DMS53 treated with DMSO at 0.1 percent for 48 hours (cell line): ENCODE measurements around the gene PIK3C2A.
"Not testable (repeated sequence)": the region's sequence is repeated elsewhere in the genome, so short reads cannot be mapped to it uniquely, and the experiment has no call there.

ENCODE experiments used
- DNase-seq: peaks from one replicate; lab custom pipeline; 2025; ENCODE audit not compliant: unreplicated experiment; lab: John Stamatoyannopoulos, UW

Gene PIK3C2A, protein sequence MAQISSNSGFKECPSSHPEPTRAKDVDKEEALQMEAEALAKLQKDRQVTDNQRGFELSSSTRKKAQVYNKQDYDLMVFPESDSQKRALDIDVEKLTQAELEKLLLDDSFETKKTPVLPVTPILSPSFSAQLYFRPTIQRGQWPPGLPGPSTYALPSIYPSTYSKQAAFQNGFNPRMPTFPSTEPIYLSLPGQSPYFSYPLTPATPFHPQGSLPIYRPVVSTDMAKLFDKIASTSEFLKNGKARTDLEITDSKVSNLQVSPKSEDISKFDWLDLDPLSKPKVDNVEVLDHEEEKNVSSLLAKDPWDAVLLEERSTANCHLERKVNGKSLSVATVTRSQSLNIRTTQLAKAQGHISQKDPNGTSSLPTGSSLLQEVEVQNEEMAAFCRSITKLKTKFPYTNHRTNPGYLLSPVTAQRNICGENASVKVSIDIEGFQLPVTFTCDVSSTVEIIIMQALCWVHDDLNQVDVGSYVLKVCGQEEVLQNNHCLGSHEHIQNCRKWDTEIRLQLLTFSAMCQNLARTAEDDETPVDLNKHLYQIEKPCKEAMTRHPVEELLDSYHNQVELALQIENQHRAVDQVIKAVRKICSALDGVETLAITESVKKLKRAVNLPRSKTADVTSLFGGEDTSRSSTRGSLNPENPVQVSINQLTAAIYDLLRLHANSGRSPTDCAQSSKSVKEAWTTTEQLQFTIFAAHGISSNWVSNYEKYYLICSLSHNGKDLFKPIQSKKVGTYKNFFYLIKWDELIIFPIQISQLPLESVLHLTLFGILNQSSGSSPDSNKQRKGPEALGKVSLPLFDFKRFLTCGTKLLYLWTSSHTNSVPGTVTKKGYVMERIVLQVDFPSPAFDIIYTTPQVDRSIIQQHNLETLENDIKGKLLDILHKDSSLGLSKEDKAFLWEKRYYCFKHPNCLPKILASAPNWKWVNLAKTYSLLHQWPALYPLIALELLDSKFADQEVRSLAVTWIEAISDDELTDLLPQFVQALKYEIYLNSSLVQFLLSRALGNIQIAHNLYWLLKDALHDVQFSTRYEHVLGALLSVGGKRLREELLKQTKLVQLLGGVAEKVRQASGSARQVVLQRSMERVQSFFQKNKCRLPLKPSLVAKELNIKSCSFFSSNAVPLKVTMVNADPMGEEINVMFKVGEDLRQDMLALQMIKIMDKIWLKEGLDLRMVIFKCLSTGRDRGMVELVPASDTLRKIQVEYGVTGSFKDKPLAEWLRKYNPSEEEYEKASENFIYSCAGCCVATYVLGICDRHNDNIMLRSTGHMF (N-terminal part only)

DNA sequence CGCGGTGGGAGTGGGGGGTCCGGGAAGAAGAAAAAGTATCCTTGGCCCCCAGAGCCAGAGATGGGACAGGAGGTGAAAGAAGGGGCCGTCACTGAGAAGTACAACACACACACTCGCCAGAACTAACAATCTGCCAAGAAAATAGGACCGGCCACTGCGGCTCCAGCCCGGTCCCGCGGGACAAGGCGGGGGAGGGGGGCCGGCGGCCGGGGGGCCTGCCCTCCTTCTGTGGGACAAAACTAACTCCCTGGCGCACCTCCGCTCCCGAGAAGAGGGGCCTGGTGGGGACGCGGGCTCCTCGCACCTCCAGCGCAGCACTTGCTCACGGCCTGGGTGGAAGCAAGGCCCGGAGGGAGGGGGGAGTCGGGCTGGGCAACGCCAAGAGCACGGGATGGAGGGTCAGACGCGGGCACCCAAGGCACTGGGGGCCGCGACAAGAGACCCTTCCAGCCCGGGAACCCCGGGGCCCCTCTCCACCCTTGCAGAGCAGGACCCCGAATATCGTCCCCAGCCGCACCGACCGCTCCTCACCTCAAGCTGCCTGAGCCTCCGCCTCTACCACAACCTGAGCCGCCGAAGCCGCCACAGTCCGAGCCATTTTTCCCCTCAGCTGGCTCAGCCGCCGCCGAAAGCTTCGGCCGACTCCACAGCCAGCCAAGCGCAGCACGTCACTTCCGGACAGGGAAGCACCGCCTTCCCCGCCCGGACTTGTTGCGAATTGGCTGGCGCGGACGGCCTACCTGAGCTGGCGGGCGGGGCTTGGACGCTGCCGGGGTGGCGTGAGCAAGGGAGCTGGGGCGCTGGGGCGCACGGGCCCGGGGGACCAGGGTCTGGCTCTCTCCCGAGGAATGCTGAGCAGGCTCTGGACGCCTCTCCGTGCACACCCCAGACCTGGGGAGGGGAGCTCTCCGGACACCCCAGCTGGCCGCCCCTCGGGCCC lies at the start of gene PIK3C2A:
PIK3C2A (minus strand) TSS at position 670 of the 940 bp plus-strand sequence. CDS start 38,245 bp downstream, outside the sequence.
- DNase-seq, result peak; percentile 93

DNA sequence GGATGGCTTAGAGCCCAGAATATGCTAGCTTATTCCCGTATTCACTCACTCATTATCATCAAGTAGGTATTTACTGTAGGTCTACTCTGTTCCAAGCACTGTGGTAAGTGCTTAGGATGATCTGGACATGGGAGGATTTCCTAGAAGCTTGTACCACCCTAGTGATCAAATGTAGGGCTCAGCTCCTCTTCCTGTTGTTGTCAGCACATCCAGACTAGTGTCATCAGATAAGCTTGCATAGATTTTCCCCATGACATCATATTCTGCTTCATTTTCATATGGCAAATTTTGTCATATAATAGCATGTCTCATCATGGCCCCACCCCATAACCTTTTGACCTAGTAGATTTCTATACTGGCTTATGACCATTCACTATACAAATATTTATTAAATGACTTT lies 49.4 kb upstream of the PIK3C2A start:
- DNase-seq, result no peak

DNA sequence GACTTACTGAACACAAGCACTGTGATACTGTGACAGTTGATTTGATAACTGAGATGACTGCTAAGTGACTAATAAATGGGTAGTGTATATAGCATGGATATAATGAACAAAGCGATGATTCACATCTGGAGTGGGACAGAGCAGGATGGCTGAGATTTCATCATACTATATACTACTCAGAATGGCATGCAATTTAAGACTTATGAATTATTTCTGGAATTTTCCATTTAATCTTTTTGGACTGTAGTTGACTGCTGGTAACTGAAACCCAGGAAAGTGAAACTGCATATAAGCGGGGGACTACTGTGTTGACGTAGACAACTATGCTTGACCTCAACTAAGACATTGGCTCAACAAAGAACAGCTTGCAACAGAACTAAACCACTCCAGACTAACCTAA lies 48.7 kb upstream of the PIK3C2A start:
- DNase-seq, result no peak

DNA sequence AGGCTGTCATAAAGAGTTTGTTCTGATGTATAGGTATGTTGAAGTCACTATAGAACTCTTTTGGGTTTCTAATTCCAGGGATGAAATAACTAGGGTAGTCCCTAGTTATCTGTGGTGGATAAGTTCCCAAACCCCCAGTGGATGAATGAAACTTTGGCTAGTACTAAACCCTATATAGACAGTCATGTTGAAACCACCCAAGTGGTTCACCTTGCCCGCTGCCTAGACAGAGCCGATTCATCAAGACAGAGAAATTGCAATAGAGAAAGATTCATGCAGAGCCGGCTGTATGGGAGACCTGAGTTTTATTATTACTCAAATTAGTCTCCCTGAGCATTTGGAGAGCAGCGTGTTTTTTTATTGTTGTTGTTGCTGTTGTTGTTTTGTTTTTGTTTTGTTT lies 44.9 kb upstream of the PIK3C2A start:
- no peak for DNase-seq

DNA sequence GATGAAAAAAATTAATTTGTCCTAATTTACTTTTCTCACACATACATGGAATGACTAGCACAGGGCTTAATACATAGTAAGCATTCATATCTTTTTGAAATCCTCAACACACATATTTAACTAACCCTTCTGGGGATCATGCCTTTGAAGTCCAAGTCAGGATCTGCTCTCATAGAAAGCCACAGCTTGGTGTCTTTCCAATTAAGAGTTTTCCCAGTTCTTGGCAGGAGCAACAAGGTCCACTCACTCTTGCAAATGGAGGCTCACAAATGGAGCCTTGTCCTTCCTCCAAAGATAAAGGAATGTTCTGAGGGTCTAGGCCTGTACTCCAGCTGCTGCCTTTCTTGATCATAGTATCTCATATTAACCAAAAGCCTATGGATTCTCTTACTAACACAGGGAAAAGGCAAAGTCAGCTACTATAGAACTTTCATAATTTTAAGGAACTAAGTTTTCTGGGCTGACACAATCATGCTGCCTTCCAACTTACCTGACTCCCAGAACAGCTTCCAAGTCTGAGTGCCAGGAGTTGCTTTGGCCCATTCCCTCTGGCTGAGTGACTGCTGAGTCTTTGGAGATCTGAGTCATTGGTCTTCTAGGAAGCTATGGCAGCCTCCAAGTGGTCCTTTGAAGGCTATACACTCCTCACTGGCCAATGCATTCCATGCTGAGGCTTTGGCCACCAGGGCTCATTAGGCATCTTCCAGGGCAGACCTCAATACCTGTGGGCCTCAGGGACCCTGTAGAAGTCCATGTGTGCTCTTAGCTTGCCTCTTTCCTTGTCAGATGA lies 43.0 kb upstream of the PIK3C2A start:
- DNase-seq, result no peak

DNA sequence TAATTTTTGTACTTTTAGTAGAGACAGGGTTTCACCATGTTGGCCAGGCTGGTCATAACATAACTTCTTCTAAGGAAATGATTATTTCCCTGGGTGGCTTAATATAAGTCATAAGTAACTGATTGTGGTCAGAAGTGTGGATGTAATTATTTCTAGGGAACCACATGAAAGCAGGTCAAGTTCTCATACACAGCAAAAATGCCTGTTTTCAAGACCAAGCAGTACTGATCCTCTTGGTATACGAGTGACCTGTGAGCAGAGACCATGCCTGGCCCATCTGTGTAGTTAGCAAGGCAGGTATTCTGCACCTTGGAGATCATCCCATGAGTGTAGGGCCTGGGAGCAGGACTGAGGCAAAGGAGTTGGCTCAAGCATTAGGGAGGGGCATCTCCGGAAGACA lies 36.3 kb upstream of the PIK3C2A start:
- no peak for DNase-seq

DNA sequence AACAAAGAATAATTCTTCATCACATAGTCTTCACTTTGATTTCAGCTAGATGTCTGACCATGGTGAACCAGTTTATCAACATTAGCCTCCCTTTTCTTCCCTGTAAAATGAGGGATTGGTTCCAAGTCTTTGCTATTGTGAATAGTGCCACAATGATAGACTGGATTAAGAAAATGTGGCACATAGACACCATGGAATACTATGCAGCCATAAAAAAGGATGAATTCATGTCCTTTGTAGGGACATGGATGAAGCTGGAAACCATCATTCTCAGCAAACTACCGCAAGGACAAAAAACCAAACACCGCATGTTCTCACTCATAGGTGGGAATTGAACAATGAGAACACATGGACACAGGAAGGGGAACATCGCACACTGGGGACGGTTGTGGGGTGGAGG lies 35.2 kb upstream of the PIK3C2A start:
- not testable (repeated sequence) for DNase-seq

DNA sequence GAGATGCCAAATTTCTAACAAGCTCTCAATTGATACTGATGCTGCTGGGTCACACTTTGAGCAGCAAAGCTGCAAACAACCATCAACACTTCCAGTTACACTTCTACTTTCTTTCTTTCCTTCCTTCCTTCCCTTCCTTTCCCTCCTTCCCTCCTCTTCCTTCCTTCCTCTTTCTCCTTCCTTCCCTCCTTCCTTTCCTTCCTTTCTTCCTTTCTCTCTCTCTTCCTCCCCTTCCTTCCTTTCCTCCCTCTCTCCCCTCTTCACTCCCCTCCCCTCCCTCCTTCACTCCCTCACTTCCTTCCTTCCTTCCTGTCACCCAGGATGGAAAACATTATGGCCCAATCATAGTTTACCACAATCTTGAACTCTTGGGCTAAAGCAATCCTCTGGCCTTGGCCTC lies 33.0 kb upstream of the PIK3C2A start:
- DNase-seq, result no peak

DNA sequence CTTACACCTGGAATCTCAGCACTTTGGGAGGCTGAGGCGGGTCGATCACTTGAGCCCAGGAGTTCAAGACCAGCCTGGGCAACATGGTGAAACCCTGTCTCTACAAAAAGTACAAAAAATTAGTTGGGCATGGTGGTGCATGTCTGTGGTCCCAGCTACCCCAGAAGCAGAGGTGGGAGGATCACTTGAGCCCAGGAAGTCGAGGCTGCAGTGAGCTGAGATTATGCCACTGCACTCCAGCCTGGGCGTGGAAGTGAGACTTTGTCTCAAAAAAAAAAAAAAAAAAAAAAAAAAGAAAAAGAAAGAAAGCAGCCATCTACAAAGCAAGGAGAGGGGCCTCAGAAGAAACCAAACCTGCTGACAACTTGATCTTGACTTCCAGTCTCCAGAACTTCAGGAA lies 32.1 kb upstream of the PIK3C2A start:
- not testable (repeated sequence) for DNase-seq

DNA sequence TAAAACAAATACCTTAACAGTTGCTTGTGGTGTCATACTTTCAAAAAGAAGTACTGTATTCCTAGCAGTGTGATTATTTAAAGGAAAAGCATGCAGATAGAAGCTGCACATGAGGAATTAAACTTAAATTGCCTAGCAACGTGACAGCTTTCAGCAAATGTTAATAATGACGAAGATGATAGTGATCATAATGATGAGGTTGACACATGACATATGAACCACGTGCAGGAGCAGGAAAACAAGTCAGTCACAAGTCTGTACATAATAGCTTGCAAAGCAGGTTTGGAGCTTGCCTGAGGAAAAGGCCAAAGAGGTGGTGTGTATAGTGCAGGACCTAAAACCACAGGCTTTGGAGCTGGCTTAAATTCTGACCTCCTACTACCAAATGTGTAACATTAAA lies 30.6 kb upstream of the PIK3C2A start:
- no peak for DNase-seq

DNA sequence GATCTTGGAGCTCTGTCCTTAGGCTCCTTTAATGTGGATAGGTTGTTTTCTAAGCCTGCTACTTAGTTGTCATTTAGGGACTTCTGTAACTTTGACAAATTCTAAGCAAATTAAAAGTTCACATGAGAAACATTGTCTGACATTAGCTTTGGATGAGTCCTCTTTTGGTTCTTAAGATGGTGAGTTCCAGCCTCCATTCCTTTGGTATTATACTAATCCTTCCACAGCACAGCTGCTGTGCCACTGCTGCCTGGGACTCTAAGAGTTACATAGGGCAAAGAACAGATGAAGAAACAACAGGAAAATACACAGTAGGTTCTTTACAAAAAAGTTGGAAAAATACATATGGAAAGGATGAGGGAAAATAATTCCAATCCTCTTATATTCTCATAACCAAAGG lies 25.3 kb upstream of the PIK3C2A start:
- no peak for DNase-seq

DNA sequence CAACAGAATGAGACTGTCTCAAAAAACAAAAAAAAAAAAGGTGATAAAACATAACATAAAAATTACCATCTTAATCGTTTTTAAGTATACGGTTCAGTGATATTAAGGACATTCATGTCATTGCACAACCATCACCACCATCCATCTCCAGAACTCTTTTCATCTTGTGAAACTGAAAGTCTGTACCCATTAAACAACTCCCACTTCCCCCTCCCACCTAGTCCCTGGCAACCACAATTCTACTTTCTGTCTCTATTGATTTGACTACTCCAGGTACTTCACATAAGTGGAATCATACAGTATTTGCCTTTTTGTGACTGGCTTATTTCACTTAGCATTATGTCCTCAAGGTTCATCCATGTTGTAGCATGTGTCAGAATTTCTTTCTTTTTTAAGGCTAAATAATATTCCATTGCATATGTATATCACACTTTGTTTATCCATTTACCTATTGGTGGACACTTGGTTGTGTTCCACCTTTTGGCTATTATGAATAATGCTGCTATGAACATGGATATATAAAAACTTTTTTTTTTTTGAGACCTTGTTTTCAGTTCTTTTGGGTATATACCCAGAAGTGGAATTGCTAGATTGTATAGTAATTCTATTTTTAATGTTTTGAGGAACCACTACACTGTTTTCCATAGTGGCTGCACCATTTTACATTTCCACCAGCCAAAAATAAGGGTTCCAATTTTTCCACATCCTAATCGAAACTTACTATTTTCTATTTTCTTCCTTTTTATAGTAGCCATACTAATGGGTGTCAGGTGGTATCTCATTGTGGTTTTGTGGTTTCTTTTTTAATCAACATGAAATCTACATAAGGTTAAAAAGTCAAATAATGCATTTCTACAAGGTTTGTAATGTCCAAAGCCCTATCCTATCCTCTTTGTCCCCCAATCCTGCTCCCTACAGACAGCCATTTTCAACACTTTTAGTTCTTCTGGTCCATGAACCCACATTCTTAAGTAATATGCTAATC lies 23.4 kb upstream of the PIK3C2A start:
- no peak for DNase-seq

DNA sequence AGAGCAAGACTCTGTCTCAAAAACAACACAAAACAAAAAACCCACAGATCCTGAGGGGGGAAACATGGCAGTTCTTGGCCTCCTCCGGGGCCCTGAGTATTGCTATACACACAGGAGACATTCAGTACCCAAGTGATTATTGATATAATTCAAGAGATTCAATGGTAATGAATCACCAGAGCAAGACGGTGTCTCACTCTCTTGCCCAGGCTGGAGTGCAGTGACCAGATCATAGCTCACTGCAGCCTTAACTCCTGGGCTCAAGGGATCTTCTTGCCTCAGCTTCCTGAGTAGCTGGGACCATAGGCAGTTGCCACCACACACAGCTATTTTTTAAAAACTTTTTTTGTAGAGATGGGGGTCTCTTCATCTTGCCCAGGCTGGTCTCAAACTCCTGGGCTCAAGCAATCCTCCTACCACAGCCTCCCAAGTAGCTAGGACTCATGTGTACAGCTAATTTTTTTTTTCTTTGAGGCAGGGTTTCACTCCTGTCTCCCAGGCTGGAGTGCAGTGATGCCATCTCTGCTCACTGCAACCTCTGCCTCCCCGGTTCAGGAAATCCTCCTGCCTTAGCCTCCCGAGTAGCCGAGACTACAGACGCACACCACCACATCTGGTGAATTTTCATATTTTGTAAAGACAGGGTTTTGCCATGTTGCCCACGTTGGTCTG lies 21.8 kb upstream of the PIK3C2A start:
- no peak for DNase-seq

DNA sequence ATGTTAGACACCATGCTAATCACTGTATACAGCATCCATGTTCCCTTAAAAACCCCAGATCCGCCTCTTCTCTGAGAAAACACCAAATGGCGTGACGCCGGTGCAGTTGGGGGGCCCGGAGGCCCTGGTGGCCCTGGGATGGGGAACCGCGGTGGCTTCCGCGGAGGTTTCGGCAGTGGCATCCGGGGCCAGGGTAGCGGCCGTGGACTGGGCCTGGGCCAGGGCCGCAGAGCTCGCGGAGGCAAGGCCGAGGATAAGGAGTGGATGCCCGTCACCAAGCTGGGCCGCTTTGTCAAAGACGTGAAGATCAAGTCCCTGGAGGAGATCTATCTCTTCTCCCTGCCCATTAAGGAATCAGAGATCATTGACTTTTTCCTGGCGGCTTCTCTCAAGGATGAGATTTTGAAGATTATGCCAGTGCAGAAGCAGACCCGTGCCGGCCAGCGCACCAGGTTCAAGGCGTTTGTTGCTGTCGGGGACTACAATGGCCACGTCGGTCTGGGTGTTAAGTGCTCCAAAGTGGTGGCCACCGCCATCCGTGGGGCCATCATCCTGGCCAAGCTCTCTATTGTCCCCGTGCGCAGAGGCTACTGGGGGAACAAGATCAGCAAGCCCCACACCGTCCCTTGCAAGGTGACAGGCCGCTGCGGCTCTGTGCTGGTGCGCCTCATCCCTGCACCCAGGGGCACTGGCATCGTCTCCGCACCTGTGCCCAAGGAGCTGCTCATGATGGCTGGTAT lies 20.6 kb upstream of the PIK3C2A start:
- DNase-seq, result not testable (repeated sequence)

DNA sequence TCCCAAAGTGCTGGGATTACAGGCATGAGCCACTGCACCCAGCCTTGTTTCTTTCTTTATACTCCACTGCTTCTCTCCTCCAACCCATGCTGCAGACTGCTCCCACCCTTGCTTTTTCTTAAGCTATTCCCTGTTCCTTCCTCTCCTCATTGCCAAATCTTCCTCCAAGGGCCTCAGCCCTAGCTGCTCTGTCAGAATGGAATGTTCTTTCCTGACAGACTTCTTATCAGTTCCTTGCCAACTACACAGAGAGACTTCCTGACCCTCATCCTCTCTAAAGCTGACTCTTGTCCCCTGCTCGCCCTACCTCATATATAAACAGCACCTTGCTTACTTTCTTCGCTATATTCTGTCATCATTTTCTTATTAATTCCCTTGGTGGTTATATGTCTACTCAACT lies 16.9 kb upstream of the PIK3C2A start:
- DNase-seq, result no peak

DNA sequence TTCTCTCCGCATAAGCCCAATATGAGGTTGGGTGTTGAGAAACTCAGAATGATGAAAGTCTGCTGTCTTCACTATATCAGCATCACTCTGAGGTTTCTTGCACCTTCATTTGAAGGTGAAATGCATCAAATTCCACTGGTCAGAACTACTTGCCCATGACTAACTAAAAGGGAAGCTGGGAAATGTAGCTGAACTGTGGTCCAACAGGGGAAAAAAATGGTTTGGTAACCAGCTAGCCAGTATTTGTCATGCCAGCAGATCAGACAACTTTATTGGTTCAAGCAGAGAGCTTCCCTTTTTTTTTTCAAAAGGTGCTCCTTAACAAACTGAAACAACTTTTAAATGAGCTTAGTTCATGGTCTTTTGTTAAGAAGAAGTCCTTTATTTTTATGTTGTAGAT lies 14.2 kb upstream of the PIK3C2A start:
- no peak for DNase-seq

DNA sequence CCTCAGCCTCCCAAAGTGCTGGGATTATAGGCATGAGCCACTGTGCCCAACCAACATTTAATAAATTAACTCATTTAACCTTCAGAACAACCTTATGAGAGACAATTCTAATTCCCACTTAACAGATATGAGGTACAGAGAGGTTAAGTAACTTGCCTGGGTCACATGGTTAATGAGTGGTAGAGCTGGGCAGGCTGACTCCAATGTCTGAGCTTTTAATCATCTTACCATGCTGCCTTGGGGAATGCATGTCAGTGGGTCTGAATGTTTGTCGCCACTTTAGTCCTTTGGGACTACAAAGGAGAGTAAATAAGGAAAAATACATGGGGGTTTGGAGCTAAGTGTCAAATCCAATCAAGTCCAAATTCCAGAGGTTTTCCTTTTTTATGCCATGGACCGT lies 11.2 kb upstream of the PIK3C2A start:
- no peak for DNase-seq
